Measurements from ENCODE around the gene ORM1.
"Not testable (repeated sequence)": the region's sequence is repeated elsewhere in the genome, so short reads cannot be mapped to it uniquely, and the experiment has no call there.

ORM1 gene

GRCh38 chr9:114322831-114323531 lies at the start of gene ORM1:
ORM1 (plus strand) TSS chr9:114323098; CDS start chr9:114323134, 36 bp downstream.
- DNase-seq (ENCODE audit: low read depth in 2 of 2) = not testable (repeated sequence)

DNA sequence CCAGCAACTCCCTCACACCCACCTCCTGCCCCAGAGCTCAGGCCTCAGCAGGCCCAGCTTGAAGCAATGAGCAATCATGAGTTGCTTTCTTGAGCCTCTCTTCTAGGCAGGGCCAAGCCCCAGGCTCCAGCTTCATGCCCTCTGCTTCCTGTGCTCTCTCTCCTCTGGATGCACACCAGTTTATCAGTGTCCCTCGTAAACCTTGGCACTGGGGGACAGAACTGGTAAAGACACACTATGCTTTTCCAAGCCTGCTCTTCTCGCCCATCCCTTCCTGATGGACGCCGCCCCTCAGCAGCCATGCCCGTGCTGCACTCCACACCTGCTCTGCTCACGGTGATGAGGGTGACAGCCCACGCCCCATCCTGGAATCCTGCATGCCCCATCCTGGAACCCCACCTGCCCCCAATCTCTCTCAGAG lies 49.4 kb upstream of the ORM1 start:
- DNase-seq (ENCODE audit: low read depth in 2 of 2) = no peak

DNA sequence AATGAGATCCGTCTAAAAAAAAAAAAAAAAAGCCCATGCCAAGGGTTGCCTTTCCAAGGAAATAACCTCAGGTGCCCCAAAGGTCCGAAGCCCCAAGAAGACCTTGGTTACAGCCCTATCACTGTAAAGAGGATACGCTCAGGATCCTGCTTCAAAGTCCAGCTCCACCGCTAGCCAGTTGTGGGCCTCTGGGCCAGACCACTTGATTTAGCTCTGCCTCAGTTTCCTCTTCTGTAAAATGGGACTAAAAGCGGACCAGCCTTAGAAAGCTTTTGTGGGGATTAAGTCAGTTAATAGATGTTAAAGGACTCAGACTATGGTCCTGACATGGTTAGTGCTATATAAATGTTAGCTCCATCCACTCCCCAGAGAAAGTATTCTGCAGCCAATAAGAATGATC lies 48.7 kb upstream of the ORM1 start:
- no peak for DNase-seq (ENCODE audit: low read depth in 2 of 2)

GRCh38 chr9:114275246-114276004 lies 47.5 kb upstream of the ORM1 start:
- no peak for DNase-seq (ENCODE audit: low read depth in 2 of 2)

GRCh38 chr9:114276908-114277821 lies 45.7 kb upstream of the ORM1 start:
- DNase-seq (ENCODE audit: low read depth in 2 of 2) = no peak

DNA sequence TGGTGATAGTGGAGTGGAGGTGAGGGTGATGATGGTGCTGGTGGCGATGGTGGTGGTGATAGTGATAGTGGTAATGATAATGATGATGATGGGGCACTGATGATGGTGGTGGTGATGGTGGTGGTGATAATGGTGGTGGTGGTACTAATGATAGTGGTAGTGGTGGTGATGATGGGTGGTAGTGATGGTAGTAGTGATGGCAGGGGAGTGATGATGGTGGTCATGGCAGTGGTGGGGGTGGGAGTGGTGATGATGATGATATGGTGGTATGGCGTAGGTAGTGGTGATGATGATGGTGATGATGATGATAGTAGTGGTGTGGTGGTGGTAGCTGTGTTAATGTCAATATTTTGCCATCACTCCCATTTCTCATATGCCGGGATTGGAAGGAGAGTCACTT lies 44.5 kb upstream of the ORM1 start:
- DNase-seq (ENCODE audit: low read depth in 2 of 2) = no peak

DNA sequence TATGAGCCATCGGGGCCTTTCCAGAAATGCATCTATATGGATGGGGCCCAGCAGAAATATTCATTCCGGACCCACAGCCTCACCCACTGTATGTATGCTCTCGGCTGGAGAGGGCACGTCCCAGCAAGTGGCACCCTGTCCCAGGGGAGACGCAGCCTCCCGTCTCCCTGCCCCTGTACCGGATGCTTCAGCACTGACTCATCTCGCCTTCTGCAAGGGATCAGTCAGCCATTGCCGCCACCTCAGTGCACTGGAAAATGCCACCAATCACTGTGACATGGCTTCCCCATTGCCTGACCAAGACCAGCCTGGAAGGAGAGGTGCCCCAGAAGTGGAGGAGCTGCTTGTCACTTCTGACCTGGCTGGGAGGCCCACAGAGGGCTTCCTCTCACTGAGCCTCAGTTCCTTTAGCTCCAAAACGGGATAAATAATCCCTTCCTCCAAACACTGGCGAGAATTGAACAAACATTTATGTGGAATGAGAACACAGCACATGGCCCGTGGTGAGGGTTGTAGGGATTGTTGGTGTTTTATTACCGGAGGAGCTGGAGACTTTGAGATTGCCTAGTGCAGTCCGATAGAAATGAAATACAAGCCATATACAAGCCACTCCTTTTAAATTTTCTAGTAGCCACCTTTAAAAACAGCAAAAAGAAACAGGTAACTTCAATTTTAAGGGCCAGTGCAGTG lies 43.9 kb upstream of the ORM1 start:
- no peak for DNase-seq (ENCODE audit: low read depth in 2 of 2)

DNA sequence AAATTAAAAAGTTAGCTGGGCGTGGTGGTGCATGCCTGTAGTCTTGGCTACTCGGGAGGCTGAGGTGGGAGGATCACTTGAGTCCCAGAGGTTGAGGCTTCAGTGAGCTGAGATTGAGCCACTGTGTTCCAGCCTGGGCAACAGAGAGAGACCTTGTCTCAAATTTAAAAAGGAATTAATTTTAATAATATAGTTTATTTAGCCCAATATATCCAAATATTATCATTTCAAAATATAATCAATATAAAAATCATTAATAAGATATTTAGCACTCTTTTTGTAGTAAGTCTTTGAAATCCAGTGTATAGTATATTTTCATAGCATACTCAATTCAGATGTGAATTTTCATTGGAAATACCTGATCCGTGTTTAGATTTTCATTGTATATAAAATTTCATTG lies 43.2 kb upstream of the ORM1 start:
- no peak for DNase-seq (ENCODE audit: low read depth in 2 of 2)

- DNase-seq (ENCODE audit: low read depth in 2 of 2) = no peak
Measured at GRCh38 chr9:114280636-114281472, 42.0 kb upstream of the ORM1 start.

DNA sequence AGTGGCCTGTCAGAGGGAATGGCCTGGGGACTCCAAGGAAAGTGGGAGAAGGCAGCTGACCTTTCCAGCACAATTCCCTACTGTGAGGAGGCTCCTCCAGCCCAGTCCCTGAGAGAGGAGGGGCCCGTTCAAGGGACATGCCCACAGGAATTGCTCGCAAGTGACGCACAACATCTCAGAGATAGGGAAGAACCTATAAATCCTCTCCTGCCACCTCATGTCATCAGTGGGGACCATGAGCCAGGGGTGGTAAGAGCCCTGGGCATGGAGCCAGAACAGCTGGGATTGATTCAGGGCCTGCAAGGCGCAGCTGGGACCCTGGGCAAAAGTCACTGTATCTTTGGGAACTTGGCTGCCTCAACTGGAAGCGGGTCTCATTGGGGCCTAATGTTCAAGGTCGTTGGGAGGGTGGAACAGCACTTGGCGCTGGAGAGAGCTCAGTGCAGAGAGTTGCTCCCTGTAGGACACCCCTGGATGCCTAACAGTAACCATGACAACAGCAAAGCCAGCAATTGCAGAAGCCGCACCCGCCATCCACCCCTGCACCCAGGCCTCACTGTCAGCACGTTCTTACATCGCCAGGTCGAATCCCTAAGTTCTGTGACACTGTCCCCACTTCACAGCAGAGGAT lies 41.3 kb upstream of the ORM1 start:
- DNase-seq (ENCODE audit: low read depth in 2 of 2) = no peak

GRCh38 chr9:114282104-114282485 lies 40.8 kb upstream of the ORM1 start:
- no peak for DNase-seq (ENCODE audit: low read depth in 2 of 2)

DNA sequence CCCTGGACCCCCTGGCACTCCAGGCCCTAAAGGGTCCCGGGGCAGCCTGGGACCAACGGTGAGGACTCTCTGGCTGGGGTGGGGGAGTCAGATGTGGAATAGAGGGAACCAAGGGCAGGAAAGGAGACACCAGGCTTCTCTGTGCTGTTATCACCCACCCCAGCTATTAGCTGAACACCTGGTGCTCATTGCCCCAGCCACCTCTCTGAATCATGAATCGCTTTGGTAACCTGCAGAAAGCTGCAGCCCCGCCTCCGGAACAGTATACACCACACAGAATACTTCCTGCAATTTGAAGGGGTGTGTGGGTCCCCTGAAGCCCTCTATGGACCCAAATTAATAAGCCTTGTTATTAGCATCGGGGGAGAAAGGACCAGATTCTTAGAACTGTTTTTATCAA lies 40.4 kb upstream of the ORM1 start:
- no peak for DNase-seq (ENCODE audit: low read depth in 2 of 2)

DNA sequence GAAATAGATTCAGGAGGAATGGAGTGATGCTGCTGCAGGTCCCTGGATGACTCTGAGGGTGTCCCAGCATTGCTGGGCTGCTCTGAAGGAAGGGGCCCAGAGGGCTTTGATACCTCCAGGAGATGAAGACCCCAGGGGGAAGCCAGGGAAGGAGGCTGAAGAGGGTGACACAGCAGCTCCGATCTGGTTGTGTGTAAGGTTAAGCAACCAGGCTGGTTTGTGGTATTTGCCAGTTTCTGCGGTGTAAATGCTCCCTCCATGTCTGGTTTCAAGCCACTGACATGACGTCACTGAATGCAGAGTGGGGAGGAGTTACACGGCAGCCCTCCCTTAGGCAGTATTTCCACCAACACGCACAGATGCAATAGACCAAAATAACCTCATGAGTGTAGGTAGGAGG lies 40.0 kb upstream of the ORM1 start:
- DNase-seq (ENCODE audit: low read depth in 2 of 2) = no peak

GRCh38 chr9:114283551-114284111 lies 39.3 kb upstream of the ORM1 start:
- DNase-seq (ENCODE audit: low read depth in 2 of 2) = no peak

DNA sequence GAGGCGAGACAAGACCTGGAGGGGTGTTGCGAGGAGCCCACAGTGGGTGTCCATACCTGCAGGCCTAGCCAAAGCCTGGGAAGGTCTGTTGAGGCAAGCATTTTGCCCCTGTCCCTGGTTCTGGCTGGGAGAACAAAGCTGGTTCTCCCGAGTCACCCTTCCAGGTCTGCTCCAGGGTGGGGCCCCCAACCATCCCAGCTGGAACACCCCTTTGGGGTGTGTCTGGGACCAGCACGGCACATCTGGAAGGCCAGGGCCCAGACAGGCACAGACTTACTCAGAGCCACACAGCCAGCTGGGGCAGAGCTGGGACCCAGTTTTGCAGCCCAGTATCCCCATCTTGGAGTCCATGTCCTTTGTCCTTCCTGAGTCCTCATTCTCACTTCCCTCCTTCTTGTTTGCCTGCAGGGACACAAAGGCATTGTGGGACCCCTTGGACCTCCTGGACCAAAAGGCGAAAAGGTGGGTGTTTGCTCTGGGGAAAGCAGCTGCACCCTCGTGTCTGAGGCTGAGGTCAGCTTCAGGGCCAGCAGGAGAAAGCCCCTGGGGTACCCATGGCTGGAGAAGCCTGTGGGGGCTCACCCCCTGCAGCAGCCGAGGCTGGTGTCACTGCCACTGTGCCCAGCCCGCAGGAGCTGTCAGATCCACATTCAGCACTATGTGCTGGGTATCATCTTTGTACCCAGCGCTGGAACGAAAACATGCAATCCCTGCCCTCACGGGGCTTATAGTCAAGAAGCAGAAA lies 38.4 kb upstream of the ORM1 start:
- DNase-seq (ENCODE audit: low read depth in 2 of 2) = no peak

GRCh38 chr9:114285166-114285867 lies 37.6 kb upstream of the ORM1 start:
- no peak for DNase-seq (ENCODE audit: low read depth in 2 of 2)

- DNase-seq (ENCODE audit: low read depth in 2 of 2) = no peak
Measured at GRCh38 chr9:114286146-114286679, 36.7 kb upstream of the ORM1 start.

GRCh38 chr9:114287001-114287762 lies 35.7 kb upstream of the ORM1 start:
- no peak for DNase-seq (ENCODE audit: low read depth in 2 of 2)

Measured in activated CD8-positive, alpha-beta memory T cell treated with anti-CD3 and anti-CD28 coated beads for 4 hours (primary cell).